GM23248 (cell line): ENCODE measurements around the gene TEF.

Experiments used
- EZH2 ChIP-seq: fragments of 200-600 bp; sonication (generic); IDR thresholded peaks from 2 replicates; pipeline ENCODE4 v1.6.1; 2018; ENCODE audit warnings: antibody characterized with exemption, mild to moderate bottlenecking; ENCODE audit not compliant: insufficient read depth, poor library complexity, severe bottlenecking
- EZH2phosphoT487 ChIP-seq: fragments of 200-600 bp; sonication (generic); IDR thresholded peaks from 2 replicates; pipeline ENCODE4 v1.6.1; 2018; ENCODE audit warnings: antibody characterized with exemption, moderate library complexity, mild to moderate bottlenecking, low read depth; ENCODE audit not compliant: insufficient read depth

- TF ChIP-seq EZH2phosphoT487 (no peak), EZH2 (no peak)
Measured at GRCh38 chr22:41377846-41378245, 3.9 kb upstream of the TEF start.
